GM12891 (cell line): ENCODE measurements around the gene PCSK6.

ENCODE experiments used
- POLR2A ChIP-seq: IDR thresholded peaks from 2 replicates; pipeline ENCODE4 v1.6.1; 2011; ENCODE audit warnings: low read depth, low read length, control low read depth
- SPI1 ChIP-seq: IDR thresholded peaks from 2 replicates; pipeline ENCODE4 v1.6.1; 2011; ENCODE audit warnings: low read depth, low read length, control low read depth

DNA sequence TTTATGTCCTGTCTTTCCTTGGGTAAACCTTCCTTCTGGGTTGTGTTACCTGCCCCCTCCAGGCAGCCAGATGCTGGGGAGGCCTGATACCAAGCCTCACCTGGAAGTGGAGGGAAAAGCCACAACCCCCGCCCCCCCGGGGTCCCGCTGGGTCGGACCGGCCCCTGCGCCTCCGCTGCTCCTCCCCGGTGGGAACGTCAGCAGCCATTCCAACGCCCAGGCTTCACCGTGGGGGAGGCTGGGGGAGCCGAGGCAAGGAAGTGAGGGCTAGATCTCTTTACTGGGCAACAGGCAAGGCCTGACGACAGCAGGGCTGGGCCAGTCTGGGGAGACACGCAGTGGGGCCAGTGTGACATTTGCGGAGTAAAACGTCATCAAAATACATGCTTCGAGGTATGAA, 141.5 kb downstream of the PCSK6 start:
- TF ChIP-seq POLR2A (no peak), SPI1 (no peak)
